H9 (cell line): ENCODE results near the gene MINDY4. TPM values are rescaled to one million over a fixed set of nuclear protein-coding genes. Genes with fewer than 3 reads are reported as not detected.

Experiments used
- DNase-seq: peaks from one replicate; pipeline ENCODE4 v3.0.0-alpha.2; 2017
- H2AFZ ChIP-seq: one replicate; pipeline ENCODE4 v1.6.1; 2013; ENCODE audit warnings: mild to moderate bottlenecking, low read length, control low read depth, moderate library complexity
- H2AK5ac ChIP-seq: 2 replicates; pipeline ENCODE4 v1.6.1; 2013; ENCODE audit warnings: low read length, control low read depth, mixed read lengths; ENCODE audit not compliant: insufficient read length
- H2BK120ac ChIP-seq: one replicate; pipeline ENCODE4 v1.6.1; 2013; ENCODE audit warnings: low read depth, mild to moderate bottlenecking, low read length, control low read depth, inconsistent platforms; ENCODE audit not compliant: poor library complexity, severe bottlenecking
- H2BK12ac ChIP-seq: 2 replicates; pipeline ENCODE4 v1.6.1; 2013; ENCODE audit warnings: low read length, control low read depth, mixed read lengths, low read depth; ENCODE audit not compliant: insufficient read length
- H2BK15ac ChIP-seq: 2 replicates; pipeline ENCODE4 v1.6.1; 2013; ENCODE audit warnings: low read depth, low read length, control low read depth
- H2BK20ac ChIP-seq: one replicate; pipeline ENCODE4 v1.6.1; 2013; ENCODE audit warnings: low read depth, mild to moderate bottlenecking, low read length, control low read depth, inconsistent platforms; ENCODE audit not compliant: poor library complexity, severe bottlenecking
- H2BK5ac ChIP-seq: 2 replicates; pipeline ENCODE4 v1.6.1; 2013; ENCODE audit warnings: low read length, control low read depth, mixed read lengths; ENCODE audit not compliant: insufficient read length
- H3K14ac ChIP-seq: 2 replicates; pipeline ENCODE4 v1.6.1; 2013; ENCODE audit warnings: low read length, control low read depth; ENCODE audit not compliant: insufficient read depth
- H3K18ac ChIP-seq: 2 replicates; pipeline ENCODE4 v1.6.1; 2013; ENCODE audit warnings: low read depth, mild to moderate bottlenecking, mixed read lengths, low read length, control low read depth; ENCODE audit not compliant: insufficient read length
- H3K23ac ChIP-seq: 2 replicates; pipeline ENCODE4 v1.6.1; 2013; ENCODE audit warnings: low read length, control low read depth, mixed read lengths, low read depth; ENCODE audit not compliant: insufficient read length
- H3K23me2 ChIP-seq: 2 replicates; pipeline ENCODE4 v1.6.1; 2013; ENCODE audit warnings: low read depth, mild to moderate bottlenecking, mixed read lengths, low read length, control low read depth; ENCODE audit not compliant: insufficient read length, poor library complexity, severe bottlenecking
- H3K27ac ChIP-seq: 2 replicates; pipeline ENCODE4 v1.5.1; 2013; ENCODE audit warnings: low read length, control low read depth, mixed read lengths, low read depth; ENCODE audit not compliant: insufficient read length
- H3K27me3 ChIP-seq: 2 replicates; pipeline ENCODE4 v1.6.1; 2013; ENCODE audit warnings: low read length, control low read depth, inconsistent platforms; ENCODE audit not compliant: insufficient read depth
- H3K4ac ChIP-seq: 2 replicates; pipeline ENCODE4 v1.6.1; 2013; ENCODE audit warnings: low read depth, mild to moderate bottlenecking, control low read depth, inconsistent platforms, low read length, moderate library complexity
- H3K4me1 ChIP-seq: 2 replicates; pipeline ENCODE4 v1.6.1; 2013; ENCODE audit warnings: low read length, control low read depth, inconsistent platforms; ENCODE audit not compliant: insufficient read depth
- H3K4me2 ChIP-seq: 2 replicates; pipeline ENCODE4 v1.6.1; 2013; ENCODE audit warnings: low read length, control low read depth, mixed read lengths; ENCODE audit not compliant: insufficient read length, insufficient read depth
- H3K56ac ChIP-seq: 2 replicates; pipeline ENCODE4 v1.6.1; 2013; ENCODE audit warnings: low read depth, mild to moderate bottlenecking, mixed read lengths, low read length, control low read depth; ENCODE audit not compliant: insufficient read length
- H3K79me1 ChIP-seq: 2 replicates; pipeline ENCODE4 v1.6.1; 2013; ENCODE audit warnings: low read depth, mild to moderate bottlenecking, moderate library complexity, low read length, control low read depth, inconsistent platforms; ENCODE audit not compliant: insufficient read depth, poor library complexity, severe bottlenecking
- H3K79me2 ChIP-seq: 2 replicates; pipeline ENCODE4 v1.6.1; 2013; ENCODE audit warnings: low read length, control low read depth, inconsistent platforms; ENCODE audit not compliant: insufficient read depth
- H3K9ac ChIP-seq: 2 replicates; pipeline ENCODE4 v1.6.1; 2013; ENCODE audit warnings: low read length, control low read depth, mixed read lengths; ENCODE audit not compliant: insufficient read length; ENCODE audit errors: extremely low read depth
- H3K9me3 ChIP-seq: one replicate; pipeline ENCODE4 v1.6.1; 2013; ENCODE audit warnings: low read depth, low read length, inconsistent platforms; ENCODE audit not compliant: control insufficient read depth
- H3T11ph ChIP-seq: one replicate; pipeline ENCODE4 v1.6.1; 2013; ENCODE audit warnings: mild to moderate bottlenecking, low read length, control low read depth, inconsistent platforms
- H4K20me1 ChIP-seq: one replicate; pipeline ENCODE4 v1.6.1; 2013; ENCODE audit not compliant: control insufficient read depth, insufficient read length, insufficient read depth
- H4K5ac ChIP-seq: 2 replicates; pipeline ENCODE4 v1.6.1; 2013; ENCODE audit warnings: low read depth, mild to moderate bottlenecking, mixed read lengths, low read length, control low read depth; ENCODE audit not compliant: insufficient read length
- H4K8ac ChIP-seq: replicated peaks from 2 replicates; pipeline ENCODE4 v1.6.1; 2013; ENCODE audit warnings: low read length, control low read depth, mixed read lengths, low read depth; ENCODE audit not compliant: insufficient read length
- H4K91ac ChIP-seq: 2 replicates; pipeline ENCODE4 v1.6.1; 2013; ENCODE audit warnings: low read depth, mild to moderate bottlenecking, moderate library complexity, mixed read lengths, low read length, control low read depth; ENCODE audit not compliant: insufficient read length
- H3K27ac Mint-ChIP-seq, 3 experiments: 2 replicates in 2 of 3; 3 replicates in 1 of 3; pipeline ENCODE4 v1.8.0; 2020 to 2021; ENCODE audit warnings: mixed read lengths in 3 of 3, mild to moderate bottlenecking in 1 of 3, moderate library complexity in 1 of 3
- H3K27me3 Mint-ChIP-seq: 2 replicates; pipeline ENCODE4 v1.8.0; 2021; ENCODE audit warnings: low read depth, mild to moderate bottlenecking, moderate library complexity, mixed read lengths
- H3K36me3 Mint-ChIP-seq, 3 experiments: 2 replicates in 2 of 3; 3 replicates in 1 of 3; pipeline ENCODE4 v1.8.0; 2020 to 2021; ENCODE audit warnings: low read depth in 3 of 3, mixed read lengths in 3 of 3; ENCODE audit not compliant: insufficient read depth in 1 of 3
- H3K4me1 Mint-ChIP-seq, 2 experiments: 2 replicates each; pipeline ENCODE4 v1.8.0; 2020; ENCODE audit warnings: mixed read lengths in 2 of 2
- H3K4me3 Mint-ChIP-seq, 2 experiments: 2 replicates in 1 of 2; 3 replicates in 1 of 2; pipeline ENCODE4 v1.8.0; 2020 to 2021; ENCODE audit warnings: mild to moderate bottlenecking in 2 of 2, mixed read lengths in 2 of 2, moderate library complexity in 1 of 2
- H3K9me3 Mint-ChIP-seq, 2 experiments: 2 replicates in 1 of 2; 3 replicates in 1 of 2; pipeline ENCODE4 v1.8.0; 2020; ENCODE audit warnings: mild to moderate bottlenecking in 2 of 2, mixed read lengths in 2 of 2, moderate library complexity in 1 of 2
- WGBS: extraction: QIAGEN DNeasy Blood & Tissue Kit; methylation state at CpG from one replicate; pipeline ENCODE4 v1.1.7; 2013; ENCODE audit warnings: missing lambda C conversion rate, low lambda C conversion rate, mixed read lengths; ENCODE audit not compliant: insufficient read length; ENCODE audit errors: extremely low coverage; 5-methylcytosine and 5-hydroxymethylcytosine counted together
- total RNA-seq: library from RNA; stranded (reverse); gene quantifications from 2 replicates; pipeline ENCODE4 v1.2.1, GENCODE V29; 2021
- TF ChIP-seq, protein P1 (sequence below): fragments of 200-600 bp; sonication (generic); conservative IDR thresholded peaks from 3 replicates; pipeline ENCODE4 v1.8.0; 2021; ENCODE audit warnings: antibody characterized with exemption, mild to moderate bottlenecking

MINDY4 gene
- total RNA-seq, 1 experiment from 2014 or later: 3.1 TPM

DNA sequence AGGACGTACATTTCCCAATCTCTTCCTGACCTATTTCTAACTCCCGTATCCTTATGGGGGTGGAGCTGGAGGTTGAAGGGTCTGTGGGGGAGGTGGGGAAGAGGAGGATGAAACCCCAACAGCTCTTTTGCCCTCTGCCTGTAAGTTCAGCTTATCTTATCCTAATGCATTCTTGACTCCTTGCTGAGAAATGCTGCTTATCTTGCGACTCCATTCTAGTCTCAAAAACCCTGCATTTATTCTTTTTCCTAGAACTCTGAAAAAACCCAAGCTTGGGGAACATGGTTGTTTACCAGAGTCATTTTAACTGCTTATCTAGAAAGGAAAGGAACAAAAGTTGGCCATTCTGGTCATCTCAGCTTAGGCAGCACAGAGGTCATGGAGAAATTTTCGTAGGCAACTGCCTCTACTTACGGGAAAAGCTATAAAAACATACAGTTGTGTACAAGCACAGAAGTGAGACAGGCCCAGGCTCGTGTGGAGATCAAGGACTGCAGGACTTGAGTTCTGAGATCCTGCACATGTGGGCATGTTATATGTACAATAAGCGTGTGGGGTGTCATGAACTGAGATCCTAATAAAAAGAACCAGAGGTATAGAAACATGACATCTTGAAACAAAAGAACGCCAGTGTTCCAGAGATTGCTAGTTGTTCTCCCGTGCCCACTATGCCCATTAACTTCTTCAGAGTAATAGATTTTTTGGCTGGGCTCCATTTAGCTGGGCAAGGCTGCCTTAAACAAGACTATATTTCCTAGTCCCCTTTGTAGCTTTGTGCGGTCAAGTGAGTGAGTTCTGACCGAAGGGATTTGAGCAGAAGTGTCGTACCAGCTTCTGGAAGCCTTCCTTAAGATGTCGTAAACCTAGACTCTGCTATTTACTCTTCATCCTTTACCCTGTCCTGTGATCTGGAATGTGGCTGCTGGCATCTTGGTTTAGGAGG lies 9.7 kb upstream of the MINDY4 start:
- H4K8ac ChIP-seq: no peak overlapping the region
- Mint-ChIP-seq H3K27ac (no peak overlapping the region), H3K36me3 (no peaks in the 10 kb centered on the region), H3K9me3 (no peaks in the 10 kb centered on the region), H3K4me1 (no peaks in the 10 kb centered on the region), H3K27me3 (peaks cover 34% of the 10 kb centered on the region), H3K4me3 (no peak overlapping the region)
- no peak overlapping the region for H2BK20ac ChIP-seq
- H3K27ac ChIP-seq: no peak overlapping the region
- H3K23ac ChIP-seq: no peak overlapping the region
- no peak overlapping the region for H3K56ac ChIP-seq
- H3K79me2 ChIP-seq: no peaks in the 10 kb centered on the region
- H3K18ac ChIP-seq: no peak overlapping the region
- no CpG with 5 or more reads among the region's 13 CpGs for WGBS
- H2BK15ac ChIP-seq: no peak overlapping the region
- H3K4ac ChIP-seq: no peak overlapping the region
- DNase-seq: no peak
- no peaks in the 10 kb centered on the region for H4K20me1 ChIP-seq
- H2AFZ ChIP-seq: no peak overlapping the region
- H2AK5ac ChIP-seq: no peak overlapping the region
- no peak overlapping the region for H3K14ac ChIP-seq
- no peak overlapping the region for H4K91ac ChIP-seq
- no peak overlapping the region for H3K4me2 ChIP-seq
- no peaks in the 10 kb centered on the region for H3K79me1 ChIP-seq
- TF ChIP-seq, protein P1, sequence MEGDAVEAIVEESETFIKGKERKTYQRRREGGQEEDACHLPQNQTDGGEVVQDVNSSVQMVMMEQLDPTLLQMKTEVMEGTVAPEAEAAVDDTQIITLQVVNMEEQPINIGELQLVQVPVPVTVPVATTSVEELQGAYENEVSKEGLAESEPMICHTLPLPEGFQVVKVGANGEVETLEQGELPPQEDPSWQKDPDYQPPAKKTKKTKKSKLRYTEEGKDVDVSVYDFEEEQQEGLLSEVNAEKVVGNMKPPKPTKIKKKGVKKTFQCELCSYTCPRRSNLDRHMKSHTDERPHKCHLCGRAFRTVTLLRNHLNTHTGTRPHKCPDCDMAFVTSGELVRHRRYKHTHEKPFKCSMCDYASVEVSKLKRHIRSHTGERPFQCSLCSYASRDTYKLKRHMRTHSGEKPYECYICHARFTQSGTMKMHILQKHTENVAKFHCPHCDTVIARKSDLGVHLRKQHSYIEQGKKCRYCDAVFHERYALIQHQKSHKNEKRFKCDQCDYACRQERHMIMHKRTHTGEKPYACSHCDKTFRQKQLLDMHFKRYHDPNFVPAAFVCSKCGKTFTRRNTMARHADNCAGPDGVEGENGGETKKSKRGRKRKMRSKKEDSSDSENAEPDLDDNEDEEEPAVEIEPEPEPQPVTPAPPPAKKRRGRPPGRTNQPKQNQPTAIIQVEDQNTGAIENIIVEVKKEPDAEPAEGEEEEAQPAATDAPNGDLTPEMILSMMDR: no peak
- H2BK5ac ChIP-seq: no peak overlapping the region
- no peak overlapping the region for H2BK12ac ChIP-seq
- H4K5ac ChIP-seq: no peak overlapping the region
- H3K4me1 ChIP-seq: no peaks in the 10 kb centered on the region
- H2BK120ac ChIP-seq: no peak overlapping the region
- H3K9me3 ChIP-seq: no peaks in the 10 kb centered on the region
- no peak overlapping the region for H3T11ph ChIP-seq
- no peaks in the 10 kb centered on the region for H3K23me2 ChIP-seq
- no peak overlapping the region for H3K9ac ChIP-seq
- no peaks in the 10 kb centered on the region for H3K27me3 ChIP-seq
